GM19238 (cell line): ENCODE measurements around the gene GARIN5A.

ENCODE experiments used
- DNase-seq: peaks from one replicate; pipeline ENCODE4 v3.0.0; 2011; ENCODE audit warnings: low spot score; ENCODE audit not compliant: insufficient read length

GARIN5A gene

GRCh38 chr19:50434525-50434924 lies 42.1 kb downstream of the GARIN5A start:
- no peak for DNase-seq

- no peak for DNase-seq
Measured at GRCh38 chr19:50433201-50434180, 43.2 kb downstream of the GARIN5A start.

- DNase-seq, result no peak
Measured at GRCh38 chr19:50432221-50433028, 44.2 kb downstream of the GARIN5A start, which contains the start of gene MYBPC2. MYBPC2 (plus strand) TSS chr19:50432892; CDS start chr19:50432954, 62 bp downstream.

- peak; percentile 85 for DNase-seq
Measured at GRCh38 chr19:50431343-50432220, 45.1 kb downstream of the GARIN5A start.

- DNase-seq, result no peak
Measured at GRCh38 chr19:50430888-50431342, 45.7 kb downstream of the GARIN5A start.

GRCh38 chr19:50428772-50429463 lies 47.7 kb downstream of the GARIN5A start:
- no peak for DNase-seq

GRCh38 chr19:50427997-50428425 lies 48.6 kb downstream of the GARIN5A start:
- no peak for DNase-seq

GRCh38 chr19:50427318-50427925 lies 49.2 kb downstream of the GARIN5A start:
- DNase-seq, result no peak

- no peak for DNase-seq
Measured at GRCh38 chr19:50425581-50425980, 51.1 kb downstream of the GARIN5A start.

GRCh38 chr19:50423279-50424113 lies 53.2 kb downstream of the GARIN5A start:
- DNase-seq, result no peak

GRCh38 chr19:50422397-50423278 lies 54.0 kb downstream of the GARIN5A start:
- no peak for DNase-seq

GRCh38 chr19:50420808-50421207 lies 55.8 kb downstream of the GARIN5A start:
- DNase-seq, result no peak

- DNase-seq, result no peak
Measured at GRCh38 chr19:50420127-50420526, 56.5 kb downstream of the GARIN5A start.

- no peak for DNase-seq
Measured at GRCh38 chr19:50419580-50420035, 57.0 kb downstream of the GARIN5A start.

- no peak for DNase-seq
Measured at GRCh38 chr19:50419022-50419579, 57.5 kb downstream of the GARIN5A start.

- no peak for DNase-seq
Measured at GRCh38 chr19:50418176-50419021, 58.2 kb downstream of the GARIN5A start, which contains the start of gene SPIB. SPIB (plus strand) TSS chr19:50418938; CDS start chr19:50418963, 25 bp downstream.
